ENCODE data around the gene TMEM59. TPM values are rescaled to one million over a fixed set of nuclear protein-coding genes. Genes with fewer than 3 reads are reported as not detected.

TMEM59 gene
- total RNA-seq, 1 donor from 2014 or later, result 195 TPM

DNA sequence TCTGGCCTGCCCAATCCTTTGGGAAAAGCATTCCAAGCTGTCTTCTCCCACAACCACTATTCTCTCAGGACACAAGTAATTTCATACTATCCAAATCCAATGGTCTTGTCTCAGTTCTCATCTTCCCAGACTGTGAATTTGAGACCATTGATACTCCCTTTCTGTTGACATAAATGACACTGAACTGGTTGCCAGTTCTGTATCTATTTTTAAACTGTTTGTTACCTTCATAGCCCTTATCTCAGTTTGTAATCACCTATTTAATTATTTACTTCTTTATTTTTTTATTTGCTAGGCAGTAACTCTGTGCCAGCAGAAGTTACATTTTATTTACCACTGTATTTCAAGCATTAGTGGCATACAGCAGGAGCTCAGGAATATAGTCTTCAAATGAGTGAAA, 24.4 kb upstream of the TMEM59 start:
- Mint-ChIP-seq H3K27me3 (ENCODE audit: unreplicated experiment) (no peaks in the 10 kb centered on the region), H3K4me1 (ENCODE audit: unreplicated experiment) (peaks cover 8% of the 10 kb centered on the region), H3K36me3 (ENCODE audit: low read depth, unreplicated experiment) (no peaks in the 10 kb centered on the region), H3K27ac (ENCODE audit: unreplicated experiment) (no peak overlapping the region), H3K9me3 (ENCODE audit: unreplicated experiment) (no peaks in the 10 kb centered on the region), H3K4me3 (ENCODE audit: unreplicated experiment) (no peak overlapping the region)
- TF ChIP-seq, protein P1, sequence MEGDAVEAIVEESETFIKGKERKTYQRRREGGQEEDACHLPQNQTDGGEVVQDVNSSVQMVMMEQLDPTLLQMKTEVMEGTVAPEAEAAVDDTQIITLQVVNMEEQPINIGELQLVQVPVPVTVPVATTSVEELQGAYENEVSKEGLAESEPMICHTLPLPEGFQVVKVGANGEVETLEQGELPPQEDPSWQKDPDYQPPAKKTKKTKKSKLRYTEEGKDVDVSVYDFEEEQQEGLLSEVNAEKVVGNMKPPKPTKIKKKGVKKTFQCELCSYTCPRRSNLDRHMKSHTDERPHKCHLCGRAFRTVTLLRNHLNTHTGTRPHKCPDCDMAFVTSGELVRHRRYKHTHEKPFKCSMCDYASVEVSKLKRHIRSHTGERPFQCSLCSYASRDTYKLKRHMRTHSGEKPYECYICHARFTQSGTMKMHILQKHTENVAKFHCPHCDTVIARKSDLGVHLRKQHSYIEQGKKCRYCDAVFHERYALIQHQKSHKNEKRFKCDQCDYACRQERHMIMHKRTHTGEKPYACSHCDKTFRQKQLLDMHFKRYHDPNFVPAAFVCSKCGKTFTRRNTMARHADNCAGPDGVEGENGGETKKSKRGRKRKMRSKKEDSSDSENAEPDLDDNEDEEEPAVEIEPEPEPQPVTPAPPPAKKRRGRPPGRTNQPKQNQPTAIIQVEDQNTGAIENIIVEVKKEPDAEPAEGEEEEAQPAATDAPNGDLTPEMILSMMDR (IDR thresholded peaks at IDR 0.05; ENCODE audit: unreplicated experiment), result no peak
- DNase-seq (ENCODE audit: low spot score), result no peak

DNA sequence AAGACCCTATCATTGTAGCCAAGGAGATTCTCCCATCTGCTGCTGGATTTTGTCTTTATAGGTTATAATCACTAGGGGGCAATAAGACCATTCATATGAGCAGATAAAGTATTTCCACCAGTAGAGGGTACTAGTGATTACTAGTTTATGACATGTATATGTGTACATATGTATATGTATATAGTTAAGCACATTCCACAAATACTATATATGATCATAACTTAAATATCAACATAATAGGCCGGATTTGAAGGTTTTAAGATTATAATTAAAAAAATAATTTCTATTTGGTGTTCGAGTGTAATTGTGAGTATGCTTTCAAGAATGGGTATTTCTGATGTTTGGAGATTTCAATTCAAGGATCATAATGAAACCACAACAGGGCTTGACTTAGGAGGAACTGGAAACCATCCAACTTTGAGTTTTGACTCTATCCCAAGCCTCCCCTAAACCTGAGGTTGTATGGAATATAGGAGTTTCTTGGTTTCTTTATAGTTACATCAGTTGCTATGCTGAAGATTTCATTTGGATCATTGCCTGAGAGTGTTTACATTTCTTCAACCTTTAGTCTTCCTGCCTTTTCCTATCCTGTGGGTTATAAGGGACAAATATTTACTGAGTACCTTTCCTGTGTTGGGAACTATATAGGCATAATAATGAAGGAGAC, 17.3 kb upstream of the TMEM59 start:
- H3K9me3 Mint-ChIP-seq (ENCODE audit: unreplicated experiment), result no peaks in the 10 kb centered on the region

DNA sequence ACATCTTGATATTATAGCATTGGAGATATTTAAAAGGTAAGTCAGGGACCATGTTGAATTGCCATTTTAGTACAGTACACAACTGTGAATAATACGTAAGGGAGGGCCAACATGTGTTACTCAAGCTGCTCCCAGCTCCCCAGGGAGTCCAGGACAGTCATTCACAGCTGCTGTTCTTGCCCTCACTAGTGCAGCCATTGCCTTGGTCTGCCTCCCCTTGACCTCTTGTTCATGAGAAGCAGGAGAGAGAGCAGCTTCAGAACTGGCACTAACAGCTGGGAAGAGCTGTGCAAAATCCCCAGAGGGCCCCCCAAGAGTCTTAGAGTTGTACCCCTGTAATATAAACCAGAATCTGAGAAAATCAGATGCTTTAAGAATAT, 16.8 kb upstream of the TMEM59 start:
- no peaks in the 10 kb centered on the region for H3K27me3 Mint-ChIP-seq (ENCODE audit: unreplicated experiment)
- no peak for DNase-seq (ENCODE audit: low spot score)
- TF ChIP-seq, protein P1 (IDR thresholded peaks at IDR 0.05; ENCODE audit: unreplicated experiment), result no peak
- no peaks in the 10 kb centered on the region for H3K9me3 Mint-ChIP-seq (ENCODE audit: unreplicated experiment)
- H3K27ac Mint-ChIP-seq (ENCODE audit: unreplicated experiment), result no peak overlapping the region
- no peaks in the 10 kb centered on the region for H3K36me3 Mint-ChIP-seq (ENCODE audit: low read depth, unreplicated experiment)
- peaks cover 13% of the 10 kb centered on the region for H3K4me1 Mint-ChIP-seq (ENCODE audit: unreplicated experiment)
- no peak overlapping the region for H3K4me3 Mint-ChIP-seq (ENCODE audit: unreplicated experiment)

More for the DNA sequence above, 17.3 kb upstream of the TMEM59 start:
- no peak overlapping the region for H3K4me3 Mint-ChIP-seq (ENCODE audit: unreplicated experiment)
- no peaks in the 10 kb centered on the region for H3K36me3 Mint-ChIP-seq (ENCODE audit: low read depth, unreplicated experiment)
- peaks cover 13% of the 10 kb centered on the region for H3K4me1 Mint-ChIP-seq (ENCODE audit: unreplicated experiment)
- DNase-seq (ENCODE audit: low spot score), result no peak
- TF ChIP-seq, protein P1 (IDR thresholded peaks at IDR 0.05; ENCODE audit: unreplicated experiment), result peak; percentile 47
- no peak overlapping the region for H3K27ac Mint-ChIP-seq (ENCODE audit: unreplicated experiment)
- no peaks in the 10 kb centered on the region for H3K27me3 Mint-ChIP-seq (ENCODE audit: unreplicated experiment)

DNA sequence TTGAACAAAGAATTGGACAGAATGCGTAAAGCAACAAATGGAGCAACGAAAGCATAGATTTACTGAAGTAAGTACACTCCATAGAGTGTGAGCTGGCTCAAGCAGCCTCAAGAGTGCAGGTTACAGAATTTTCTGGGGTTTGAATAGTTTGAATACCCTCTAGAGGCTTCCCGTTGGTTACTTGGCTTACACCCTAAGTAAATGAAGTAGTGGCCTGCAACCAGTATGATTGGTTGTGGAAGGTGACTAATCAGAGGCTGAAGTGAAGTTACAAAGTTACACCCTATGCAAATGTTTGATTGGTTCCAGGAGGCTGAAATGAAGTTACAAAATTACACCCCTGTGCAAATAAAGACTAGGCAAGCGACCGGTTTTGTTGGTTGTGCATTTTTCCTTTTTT, 11.3 kb upstream of the TMEM59 start:
- H3K9me3 Mint-ChIP-seq (ENCODE audit: unreplicated experiment), result no peaks in the 10 kb centered on the region
- TF ChIP-seq, protein P1 (IDR thresholded peaks at IDR 0.05; ENCODE audit: unreplicated experiment), result no peak
- no peaks in the 10 kb centered on the region for H3K36me3 Mint-ChIP-seq (ENCODE audit: low read depth, unreplicated experiment)
- no peaks in the 10 kb centered on the region for H3K27me3 Mint-ChIP-seq (ENCODE audit: unreplicated experiment)
- no peak overlapping the region for H3K27ac Mint-ChIP-seq (ENCODE audit: unreplicated experiment)
- peaks cover 13% of the 10 kb centered on the region for H3K4me1 Mint-ChIP-seq (ENCODE audit: unreplicated experiment)
- DNase-seq (ENCODE audit: low spot score), result no peak
- H3K4me3 Mint-ChIP-seq (ENCODE audit: unreplicated experiment), result no peak overlapping the region

DNA sequence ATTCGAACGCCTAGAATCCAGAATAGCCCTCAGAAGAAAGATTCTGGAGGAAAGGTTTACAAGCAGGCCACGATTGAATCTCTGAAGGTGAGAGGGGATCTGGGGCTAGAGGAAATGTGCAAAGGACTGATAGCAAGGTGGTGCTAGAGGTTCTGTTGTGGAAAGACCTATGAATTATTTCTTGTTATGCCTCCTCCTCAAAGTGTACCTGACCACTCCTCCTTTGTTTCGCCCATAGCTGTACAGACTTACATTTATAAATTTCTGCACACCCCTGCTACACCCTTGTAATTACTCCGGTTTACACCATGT, 1.4 kb upstream of the TMEM59 start:
- Mint-ChIP-seq H3K4me3 (ENCODE audit: unreplicated experiment) (no peak overlapping the region), H3K9me3 (ENCODE audit: unreplicated experiment) (no peaks in the 10 kb centered on the region), H3K4me1 (ENCODE audit: unreplicated experiment) (peaks cover 7% of the 10 kb centered on the region), H3K27ac (ENCODE audit: unreplicated experiment) (peak overlapping the region; percentile 39), H3K27me3 (ENCODE audit: unreplicated experiment) (no peaks in the 10 kb centered on the region), H3K36me3 (ENCODE audit: low read depth, unreplicated experiment) (no peaks in the 10 kb centered on the region)
- TF ChIP-seq, protein P1 (IDR thresholded peaks at IDR 0.05; ENCODE audit: unreplicated experiment), result no peak
- no peak for DNase-seq (ENCODE audit: low spot score)
